Gastroesophageal sphincter (tissue), 4 donors: Measurements from ENCODE around the gene IFT43. TPM values are rescaled to one million over a fixed set of nuclear protein-coding genes. Genes with fewer than 3 reads are reported as not detected.

ENCODE experiments used
- ATAC-seq: fragments of 150-250 bp; one replicate; pipeline ENCODE4 v1.9.1; 2016; ENCODE audit warnings: mild to moderate bottlenecking, moderate library complexity
- H3K27ac ChIP-seq, 4 donors: fragments of 200-600 bp; sonication (generic) in 3 of 4; 1 replicate in 3 of 4; 2 replicates in 1 of 4; pipeline ENCODE4 v1.5.1; 2016 to 2019
- H3K27me3 ChIP-seq: fragments of 200-600 bp; sonication (generic); one replicate; pipeline ENCODE4 v1.5.1; 2019
- H3K36me3 ChIP-seq, 2 donors: fragments of 200-600 bp; sonication (generic); one replicate each; pipeline ENCODE4 v1.5.1; 2019; ENCODE audit warnings: control low read depth in 1 of 2
- H3K4me1 ChIP-seq, 3 donors: fragments of 200-600 bp; sonication (generic); 1 replicate in 2 of 3; 2 replicates in 1 of 3; pipeline ENCODE4 v1.5.1; 2016 to 2019; ENCODE audit warnings: control low read depth in 2 of 3
- H3K4me3 ChIP-seq, 2 donors: fragments of 200-600 bp; sonication (generic); one replicate each; pipeline ENCODE4 v1.5.1; 2019; ENCODE audit warnings: mild to moderate bottlenecking in 1 of 2, moderate library complexity in 1 of 2
- H3K9me3 ChIP-seq, 3 donors: fragments of 200-600 bp; sonication (generic); one replicate each; pipeline ENCODE4 v1.5.1; 2017 to 2019; ENCODE audit warnings: control low read depth in 2 of 3
- CTCF ChIP-seq, 4 experiments: fragments of 200-600 bp in 2 of 4; fragments of 450-650 bp in 2 of 4; sonication (generic) in 1 of 4; IDR thresholded peaks; one replicate each; pipeline ENCODE4 v1.5.1; 2017 to 2019; ENCODE audit warnings: antibody characterized with exemption in 4 of 4, mild to moderate bottlenecking in 2 of 4, moderate library complexity in 2 of 4
- EP300 ChIP-seq: sonication (generic); formaldehyde crosslinking; IDR thresholded peaks from one replicate; pipeline ENCODE4 v1.6.1; 2017; ENCODE audit warnings: antibody characterized with exemption, mild to moderate bottlenecking
- POLR2A ChIP-seq, 2 donors: fragments of 450-650 bp; IDR thresholded peaks; one replicate each; pipeline ENCODE4 v1.6.1; 2017; ENCODE audit warnings: antibody characterized with exemption in 2 of 2, mild to moderate bottlenecking in 2 of 2, moderate library complexity in 1 of 2
- POLR2AphosphoS5 ChIP-seq: sonication (generic); formaldehyde crosslinking; IDR thresholded peaks from one replicate; pipeline ENCODE4 v1.6.1; 2017; ENCODE audit warnings: antibody characterized with exemption
- WGBS, 2 donors: methylation state at CpG; one replicate each; pipeline ENCODE4 v1.1.5; 2018; ENCODE audit warnings: low coverage in 1 of 2; 5-methylcytosine and 5-hydroxymethylcytosine counted together
- total RNA-seq, 4 donors: library from RNA; depleted of rRNA; stranded (reverse); fragments of >200 nt; gene quantifications; one replicate each; pipeline ENCODE4 v1.1.0, GENCODE V29; 2016

The IFT43 gene
- total RNA-seq, 4 donors from 2014 or later, result 39.7 to 51.6 (median 43.6) TPM

- no peak for ATAC-seq
- Histone ChIP-seq H3K36me3 (no peaks in the 10 kb centered on the region), H3K9me3 (no peaks in the 10 kb centered on the region), H3K4me1 (no peaks in the 10 kb centered on the region), H3K27ac (no peak overlapping the region), H3K4me3 (no peak overlapping the region), H3K27me3 (no peaks in the 10 kb centered on the region)
- 10 to 75% methylated on average over 2 to 4 of the region's 22 CpGs for WGBS, 2 donors
- TF ChIP-seq POLR2AphosphoS5 (no peak), EP300 (no peak), POLR2A (IDR thresholded peaks at IDR 0.05) (no peak), CTCF (IDR thresholded peaks at IDR 0.05) (no peak)
Observed at GRCh38 chr14:76112889-76113624, 127.5 kb downstream of the IFT43 start.

GRCh38 chr14:76113691-76114090 lies 128.1 kb downstream of the IFT43 start:
- Histone ChIP-seq H3K36me3 (no peaks in the 10 kb centered on the region), H3K9me3 (no peaks in the 10 kb centered on the region), H3K4me3 (no peak overlapping the region), H3K27ac (no peak overlapping the region), H3K4me1 (no peaks in the 10 kb centered on the region), H3K27me3 (no peaks in the 10 kb centered on the region)
- ATAC-seq, result no peak
- no peak for TF ChIP-seq POLR2A (IDR thresholded peaks at IDR 0.05)
- 50 to 67% methylated on average over 7 to 8 of the region's 8 CpGs for WGBS, 2 donors

- Histone ChIP-seq H3K27ac (no peak overlapping the region), H3K4me3 (no peak overlapping the region), H3K4me1 (no peaks in the 10 kb centered on the region), H3K27me3 (no peaks in the 10 kb centered on the region), H3K9me3 (no peaks in the 10 kb centered on the region), H3K36me3 (no peaks in the 10 kb centered on the region)
- WGBS, 2 donors, result 86% methylated on average over 2 of the region's 2 CpGs; no CpG with 5 or more reads in 1 of the 2 donors
- ATAC-seq, result no peak
- TF ChIP-seq POLR2A (IDR thresholded peaks at IDR 0.05), result no peak
- TF ChIP-seq POLR2AphosphoS5, result no peak
- TF ChIP-seq CTCF (IDR thresholded peaks at IDR 0.05), result no peak
- no peak for TF ChIP-seq EP300
Observed at GRCh38 chr14:76115010-76115422, 129.5 kb downstream of the IFT43 start.

GRCh38 chr14:76117789-76118484 lies 132.4 kb downstream of the IFT43 start:
- H3K36me3 ChIP-seq, result no peaks in the 10 kb centered on the region
- 4 to 10% methylated on average over 2 to 4 of the region's 16 CpGs for WGBS, 2 donors

GRCh38 chr14:76118594-76118993 lies 133.0 kb downstream of the IFT43 start:
- ATAC-seq, result no peak
- no peak overlapping the region for H3K4me3 ChIP-seq
- no peaks in the 10 kb centered on the region for H3K36me3 ChIP-seq
- H3K9me3 ChIP-seq, result no peaks in the 10 kb centered on the region
- H3K27me3 ChIP-seq, result no peaks in the 10 kb centered on the region
- TF ChIP-seq EP300, result no peak
- no peak for TF ChIP-seq POLR2A (IDR thresholded peaks at IDR 0.05)
- no peak for TF ChIP-seq CTCF (IDR thresholded peaks at IDR 0.05)
- no peak for TF ChIP-seq POLR2AphosphoS5
- H3K4me1 ChIP-seq, result no peaks in the 10 kb centered on the region
- H3K27ac ChIP-seq, result no peak overlapping the region
- WGBS, 2 donors, result 80% methylated on average over 1 of the region's 4 CpGs; no CpG with 5 or more reads in 1 of the 2 donors

More at GRCh38 chr14:76117789-76118484, 132.4 kb downstream of the IFT43 start:
- no peak overlapping the region for H3K27ac ChIP-seq
- no peaks in the 10 kb centered on the region for H3K4me1 ChIP-seq
- H3K4me3 ChIP-seq, result no peak overlapping the region
- ATAC-seq, result no peak
- no peaks in the 10 kb centered on the region for H3K9me3 ChIP-seq
- no peaks in the 10 kb centered on the region for H3K27me3 ChIP-seq
- TF ChIP-seq CTCF (IDR thresholded peaks at IDR 0.05) (no peak), POLR2A (IDR thresholded peaks at IDR 0.05) (no peak), POLR2AphosphoS5 (no peak)
